ENCODE measurements around the gene CEP85.
"Not testable (repeated sequence)": the region's sequence is repeated elsewhere in the genome, so short reads cannot be mapped to it uniquely, and the experiment has no call there.

The CEP85 gene

DNA sequence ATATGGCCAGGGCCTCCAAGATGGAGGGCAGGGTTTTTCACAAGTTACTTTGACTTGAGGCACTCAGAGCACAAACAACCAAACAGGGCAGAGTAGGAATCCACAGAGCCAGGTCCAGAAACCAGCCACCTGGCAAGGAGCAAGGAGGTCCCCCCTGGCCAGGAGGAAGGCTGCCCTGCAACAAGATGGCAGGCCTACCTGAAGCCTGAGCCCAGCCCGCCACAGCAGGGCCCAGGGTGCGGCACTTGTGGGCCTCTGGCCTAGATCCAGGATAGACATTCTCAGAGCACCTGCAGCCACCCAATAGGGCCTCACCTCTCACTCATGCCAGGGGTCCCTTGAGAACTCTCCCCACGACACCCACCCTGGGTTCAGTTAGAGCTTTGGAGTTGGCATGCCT is 57.4 kb downstream of the CEP85 start:
- peaks cover 5% of the 10 kb centered on the region for H3K4me1 ChIP-seq (ENCODE audit: control insufficient read depth, insufficient read depth, low read length, poor library complexity, severe bottlenecking)
- H3K9me3 ChIP-seq (ENCODE audit: control insufficient read depth, low read length): no peaks in the 10 kb centered on the region
- H3K27ac ChIP-seq (ENCODE audit: low read depth, low read length, severe bottlenecking): no peak overlapping the region
- WGBS, 2 experiments (ENCODE audit: insufficient coverage in 2 of 2): 90 to 100% methylated on average over 3 of the region's 3 CpGs
- no peaks in the 10 kb centered on the region for H3K36me3 ChIP-seq (ENCODE audit: control insufficient read depth, insufficient read depth, low read length)
- no peak overlapping the region for H3K4me3 ChIP-seq (ENCODE audit: extremely low read depth, insufficient read depth, low read length, poor library complexity, severe bottlenecking)

DNA sequence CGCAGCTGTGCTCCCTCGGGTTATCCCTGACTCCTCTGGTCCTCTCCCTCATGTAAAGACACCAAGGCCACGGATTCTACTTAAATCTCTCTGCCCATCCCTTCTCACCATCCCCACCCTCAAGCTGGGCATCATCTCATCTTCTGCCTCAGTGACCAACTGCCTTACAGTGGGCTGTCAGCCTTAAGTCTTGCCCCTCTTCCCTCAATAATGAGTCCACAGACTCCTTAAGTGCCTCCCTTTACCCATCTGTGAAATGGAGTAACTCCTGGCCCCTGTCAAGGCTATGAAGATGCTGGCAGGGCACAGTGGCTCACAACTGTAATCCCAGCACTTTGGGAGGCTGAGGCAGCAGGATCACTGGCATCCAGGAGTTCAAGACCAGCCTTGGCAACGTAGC is 57.9 kb downstream of the CEP85 start:
- 93 to 96% methylated on average over 4 of the region's 4 CpGs for WGBS, 2 experiments (ENCODE audit: insufficient coverage in 2 of 2)

DNA sequence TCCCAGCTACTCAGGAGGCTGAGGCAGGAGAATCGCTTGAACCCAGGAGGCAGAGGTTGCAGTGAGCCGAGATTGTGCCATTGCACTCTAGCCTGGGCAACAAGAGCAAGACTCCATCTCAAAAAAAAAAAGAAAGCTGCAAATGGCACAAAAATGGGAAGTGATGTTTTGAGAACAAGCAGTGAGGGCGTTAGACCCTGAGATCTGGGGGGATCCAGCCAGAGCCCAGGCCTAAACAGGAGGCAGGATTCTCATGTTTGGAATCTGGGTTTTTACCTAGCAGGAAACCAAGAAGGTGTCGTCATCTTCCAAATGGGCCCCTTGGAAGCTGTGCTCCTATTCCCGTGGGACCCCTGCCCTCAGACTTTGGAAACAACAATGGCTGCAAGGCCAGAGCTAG is 58.7 kb downstream of the CEP85 start:
- not testable (repeated sequence) for H3K27ac ChIP-seq (ENCODE audit: low read depth, low read length, severe bottlenecking); H3K9me3 ChIP-seq (ENCODE audit: control insufficient read depth, low read length); H3K4me1 ChIP-seq (ENCODE audit: control insufficient read depth, insufficient read depth, low read length, poor library complexity, severe bottlenecking); H3K36me3 ChIP-seq (ENCODE audit: control insufficient read depth, insufficient read depth, low read length); H3K4me3 ChIP-seq (ENCODE audit: extremely low read depth, insufficient read depth, low read length, poor library complexity, severe bottlenecking)
- WGBS, 2 experiments (ENCODE audit: insufficient coverage in 2 of 2): 92 to 100% methylated on average over 3 of the region's 5 CpGs

More for the DNA sequence above, 57.9 kb downstream of the CEP85 start:
- H3K4me1 ChIP-seq (ENCODE audit: control insufficient read depth, insufficient read depth, low read length, poor library complexity, severe bottlenecking): peaks cover 5% of the 10 kb centered on the region
- H3K4me3 ChIP-seq (ENCODE audit: extremely low read depth, insufficient read depth, low read length, poor library complexity, severe bottlenecking): no peak overlapping the region
- H3K36me3 ChIP-seq (ENCODE audit: control insufficient read depth, insufficient read depth, low read length): no peaks in the 10 kb centered on the region
- no peak overlapping the region for H3K27ac ChIP-seq (ENCODE audit: low read depth, low read length, severe bottlenecking)
- H3K9me3 ChIP-seq (ENCODE audit: control insufficient read depth, low read length): no peaks in the 10 kb centered on the region

DNA sequence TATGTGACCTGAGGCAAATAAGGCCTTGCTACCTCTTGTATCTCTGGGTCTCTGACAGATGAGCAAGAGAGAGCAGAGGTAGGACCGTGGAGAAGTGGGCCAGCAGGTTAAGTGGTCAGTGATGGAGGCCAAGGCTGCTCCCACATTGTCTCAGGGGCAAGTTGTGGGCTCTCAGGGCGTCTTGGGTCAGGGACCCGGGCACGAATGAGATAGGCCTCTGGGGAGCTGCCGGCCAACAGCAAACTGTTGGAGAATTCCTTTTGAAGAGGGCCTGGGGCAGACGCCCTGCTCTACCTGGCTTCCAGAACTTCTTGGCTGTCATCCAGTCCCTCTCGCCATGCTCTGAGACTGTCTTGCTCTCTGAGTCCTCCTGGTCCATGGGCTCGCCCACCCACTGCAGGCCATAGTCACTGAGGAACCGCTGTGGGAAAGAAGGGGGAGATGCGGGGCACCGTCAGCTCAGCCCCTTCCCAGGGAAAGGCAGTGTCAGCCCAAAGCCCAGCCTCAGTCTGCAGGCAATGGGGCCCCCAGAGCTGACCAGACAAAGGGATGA is 60.0 kb downstream of the CEP85 start:
- Histone ChIP-seq H3K4me1 (ENCODE audit: control insufficient read depth, insufficient read depth, low read length, poor library complexity, severe bottlenecking) (peaks cover 12% of the 10 kb centered on the region), H3K4me3 (ENCODE audit: extremely low read depth, insufficient read depth, low read length, poor library complexity, severe bottlenecking) (no peak overlapping the region), H3K27ac (ENCODE audit: low read depth, low read length, severe bottlenecking) (no peak overlapping the region), H3K9me3 (ENCODE audit: control insufficient read depth, low read length) (no peaks in the 10 kb centered on the region), H3K36me3 (ENCODE audit: control insufficient read depth, insufficient read depth, low read length) (no peaks in the 10 kb centered on the region)
- 76 to 84% methylated on average over 10 to 11 of the region's 11 CpGs for WGBS, 2 experiments (ENCODE audit: insufficient coverage in 2 of 2)

DNA sequence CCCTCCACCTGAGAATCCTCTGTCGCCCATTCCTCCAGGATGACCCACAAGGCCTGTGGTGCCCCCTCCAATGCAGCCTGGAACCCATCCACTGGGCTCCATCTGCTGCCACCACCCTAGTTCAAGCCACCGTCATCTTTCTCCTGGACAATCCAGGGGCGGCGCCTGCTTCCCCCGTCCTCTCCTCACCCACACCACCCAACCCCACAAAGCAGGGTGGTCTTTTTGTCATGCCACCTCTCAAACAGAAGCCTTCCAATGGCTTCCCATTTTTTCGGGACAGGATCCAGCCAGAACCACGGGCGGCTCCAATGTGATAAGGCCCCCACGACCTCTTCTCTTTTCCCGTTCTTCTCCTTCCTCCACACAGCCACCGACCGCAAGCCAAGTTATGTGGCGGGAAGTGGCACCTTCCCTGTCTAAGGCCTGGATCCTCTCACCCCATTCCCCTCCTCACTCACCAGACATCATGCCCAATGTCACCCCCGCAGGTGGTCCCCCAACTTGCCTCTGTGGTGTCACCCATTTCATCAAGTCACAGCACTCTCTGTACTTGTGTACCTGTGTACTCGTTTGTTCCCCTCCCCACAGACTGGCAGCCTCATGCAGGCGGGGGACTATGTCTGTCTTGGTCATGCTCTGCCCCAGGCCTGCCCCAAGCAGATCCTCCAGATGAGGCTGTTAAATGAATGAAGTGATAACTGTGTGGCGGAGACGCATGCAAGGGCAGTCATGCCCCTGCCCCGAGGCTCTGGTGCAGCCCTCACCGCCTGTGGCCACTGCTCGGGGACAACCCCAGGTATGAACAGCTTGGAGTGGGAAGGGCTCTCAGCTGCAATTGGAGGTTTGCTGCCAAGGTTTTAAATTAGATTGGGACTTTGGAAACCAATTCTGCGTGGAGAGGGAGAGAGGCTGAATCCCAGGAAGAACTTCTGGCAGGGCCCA is 61.5 kb downstream of the CEP85 start:
- Histone ChIP-seq H3K27ac (ENCODE audit: low read depth, low read length, severe bottlenecking) (no peak overlapping the region), H3K4me1 (ENCODE audit: control insufficient read depth, insufficient read depth, low read length, poor library complexity, severe bottlenecking) (peaks cover 8% of the 10 kb centered on the region), H3K9me3 (ENCODE audit: control insufficient read depth, low read length) (no peaks in the 10 kb centered on the region), H3K36me3 (ENCODE audit: control insufficient read depth, insufficient read depth, low read length) (no peaks in the 10 kb centered on the region), H3K4me3 (ENCODE audit: extremely low read depth, insufficient read depth, low read length, poor library complexity, severe bottlenecking) (no peak overlapping the region)
- 90 to 95% methylated on average over 17 to 19 of the region's 22 CpGs for WGBS, 2 experiments (ENCODE audit: insufficient coverage in 2 of 2)

DNA sequence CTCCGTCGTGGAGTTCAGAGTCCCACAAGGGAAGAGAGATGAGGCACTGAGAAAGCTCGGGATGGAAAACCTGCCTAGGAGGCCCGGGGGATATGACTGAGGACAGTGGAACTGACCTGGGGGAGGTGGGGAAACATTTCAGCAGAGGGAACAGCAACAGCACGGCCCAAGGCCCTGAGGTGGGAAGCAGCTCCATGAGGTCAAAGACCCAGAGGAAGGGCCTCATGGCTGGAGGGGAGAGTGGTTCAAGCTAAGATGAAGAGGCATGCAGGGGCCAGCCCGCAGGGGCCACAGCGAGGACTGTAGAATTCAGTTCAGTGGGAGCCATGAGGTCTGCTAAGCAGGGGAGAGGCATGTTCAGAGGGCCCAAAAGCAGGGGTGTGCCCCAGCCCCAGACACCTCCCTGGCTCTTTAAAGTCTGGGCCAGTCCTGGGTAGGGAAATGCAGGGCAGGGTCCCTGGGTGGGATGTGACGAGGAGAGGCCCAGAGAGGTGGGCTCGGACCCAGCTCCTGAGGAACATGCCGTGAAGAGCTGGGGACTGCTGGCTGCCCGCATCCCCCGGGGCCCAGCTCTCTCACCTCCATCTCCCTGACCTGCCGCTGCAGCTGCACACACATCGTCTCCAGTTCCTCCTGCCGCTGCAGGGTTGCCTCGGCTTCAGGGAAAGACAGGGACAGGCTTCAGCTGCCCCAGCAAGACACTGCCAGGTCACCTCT is 62.5 kb downstream of the CEP85 start:
- Histone ChIP-seq H3K4me3 (ENCODE audit: extremely low read depth, insufficient read depth, low read length, poor library complexity, severe bottlenecking) (no peak overlapping the region), H3K36me3 (ENCODE audit: control insufficient read depth, insufficient read depth, low read length) (no peaks in the 10 kb centered on the region), H3K27ac (ENCODE audit: low read depth, low read length, severe bottlenecking) (no peak overlapping the region), H3K4me1 (ENCODE audit: control insufficient read depth, insufficient read depth, low read length, poor library complexity, severe bottlenecking) (peaks cover 7% of the 10 kb centered on the region), H3K9me3 (ENCODE audit: control insufficient read depth, low read length) (no peaks in the 10 kb centered on the region)
- WGBS, 2 experiments (ENCODE audit: insufficient coverage in 2 of 2): 89 to 92% methylated on average over 13 to 16 of the region's 16 CpGs

DNA sequence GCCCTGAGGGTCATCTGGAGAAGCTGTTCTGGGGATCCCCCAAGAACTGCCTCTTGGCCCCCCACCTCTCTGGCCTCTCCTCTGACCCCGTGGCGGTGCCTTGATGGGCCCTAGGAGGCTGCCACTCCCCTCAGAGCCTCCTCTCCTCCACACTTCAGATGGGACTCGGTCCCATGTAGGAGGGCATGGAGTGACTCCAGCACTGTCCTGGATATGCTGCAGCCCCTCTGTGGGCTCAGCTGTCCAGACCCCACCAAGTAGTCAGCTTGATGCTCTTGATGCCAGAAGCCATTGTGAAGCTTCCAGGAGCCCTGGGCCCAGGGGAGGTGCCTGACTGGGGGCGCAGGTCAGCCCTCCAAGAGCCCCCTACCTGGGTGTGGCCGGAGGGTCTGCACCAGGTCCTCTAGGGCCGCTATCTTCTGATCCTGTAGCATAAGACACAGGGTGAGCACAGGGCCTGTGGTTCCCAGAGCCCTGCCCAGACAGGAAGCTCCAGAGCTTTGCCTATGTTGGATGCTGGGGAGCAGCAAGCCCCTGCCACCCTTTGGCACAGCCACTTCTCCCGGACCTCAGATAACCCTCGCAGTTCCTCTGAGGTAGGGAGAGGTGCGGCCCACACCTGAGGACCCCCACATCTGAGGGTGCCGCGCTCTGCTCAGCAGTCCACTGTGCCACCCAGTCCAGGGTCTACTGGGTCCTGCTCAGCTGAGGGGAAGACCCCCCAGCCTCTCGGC is 63.2 kb downstream of the CEP85 start:
- no peaks in the 10 kb centered on the region for H3K9me3 ChIP-seq (ENCODE audit: control insufficient read depth, low read length)
- H3K4me3 ChIP-seq (ENCODE audit: extremely low read depth, insufficient read depth, low read length, poor library complexity, severe bottlenecking): no peak overlapping the region
- 95 to 97% methylated on average over 8 to 9 of the region's 12 CpGs for WGBS, 2 experiments (ENCODE audit: insufficient coverage in 2 of 2)
- no peak overlapping the region for H3K27ac ChIP-seq (ENCODE audit: low read depth, low read length, severe bottlenecking)
- H3K36me3 ChIP-seq (ENCODE audit: control insufficient read depth, insufficient read depth, low read length): no peaks in the 10 kb centered on the region
- peaks cover 7% of the 10 kb centered on the region for H3K4me1 ChIP-seq (ENCODE audit: control insufficient read depth, insufficient read depth, low read length, poor library complexity, severe bottlenecking)

DNA sequence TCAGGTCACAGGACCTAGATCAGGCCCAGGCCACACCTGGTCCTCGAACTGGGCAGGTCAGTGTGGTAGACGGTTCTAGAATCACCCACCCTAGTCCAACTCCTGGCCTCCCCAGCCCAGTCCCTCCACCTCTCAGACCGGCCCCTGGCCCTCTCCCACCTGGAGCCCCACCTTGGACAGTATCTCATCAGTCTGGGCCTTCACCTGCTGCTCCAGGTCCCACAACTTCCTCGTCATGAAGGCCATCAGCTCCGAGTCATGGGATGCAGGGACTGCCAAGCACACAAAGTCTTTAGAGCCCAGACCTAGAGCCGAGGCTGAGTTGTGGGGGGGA is 63.8 kb downstream of the CEP85 start:
- peaks cover 7% of the 10 kb centered on the region for H3K4me1 ChIP-seq (ENCODE audit: control insufficient read depth, insufficient read depth, low read length, poor library complexity, severe bottlenecking)
- no peaks in the 10 kb centered on the region for H3K36me3 ChIP-seq (ENCODE audit: control insufficient read depth, insufficient read depth, low read length)
- 67 to 76% methylated on average over 3 to 5 of the region's 6 CpGs for WGBS, 2 experiments (ENCODE audit: insufficient coverage in 2 of 2)
- H3K4me3 ChIP-seq (ENCODE audit: extremely low read depth, insufficient read depth, low read length, poor library complexity, severe bottlenecking): no peak overlapping the region
- H3K27ac ChIP-seq (ENCODE audit: low read depth, low read length, severe bottlenecking): no peak overlapping the region
- no peaks in the 10 kb centered on the region for H3K9me3 ChIP-seq (ENCODE audit: control insufficient read depth, low read length)

DNA sequence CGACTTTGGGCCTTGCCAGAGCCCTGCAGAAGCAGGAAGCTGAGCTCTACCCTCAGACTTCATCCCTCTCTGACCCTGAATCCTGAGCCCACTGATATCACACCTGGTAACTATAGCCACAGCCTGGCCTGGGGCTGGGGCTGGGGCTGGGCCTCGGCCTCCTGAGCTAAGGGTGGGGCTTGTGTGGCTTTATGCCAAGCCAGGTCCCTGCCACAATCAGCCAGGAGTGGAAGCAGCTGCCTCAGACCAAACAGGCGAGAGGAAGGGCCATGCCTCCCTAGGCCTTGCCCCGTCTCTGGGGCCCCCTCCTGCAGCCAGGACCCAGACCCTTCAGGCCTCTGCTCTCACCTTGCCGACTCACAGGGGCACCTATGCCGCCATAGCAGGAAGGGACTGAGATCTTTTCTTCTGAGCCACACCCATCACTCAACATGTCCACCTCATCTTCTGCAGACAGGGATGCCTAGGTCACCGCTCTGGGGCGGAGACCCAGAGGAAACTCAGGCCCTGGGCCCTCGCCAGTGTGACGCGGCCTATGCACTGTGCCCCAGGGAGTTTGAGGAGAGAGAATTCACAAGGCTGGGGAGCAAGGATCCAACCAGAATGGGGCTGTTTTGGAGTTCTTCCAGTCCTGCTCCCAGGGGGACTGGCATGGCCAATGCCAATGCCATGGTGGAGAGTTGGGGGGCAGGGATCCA is 66.7 kb downstream of the CEP85 start:
- H3K4me3 ChIP-seq (ENCODE audit: extremely low read depth, insufficient read depth, low read length, poor library complexity, severe bottlenecking): no peak overlapping the region
- H3K9me3 ChIP-seq (ENCODE audit: control insufficient read depth, low read length): no peaks in the 10 kb centered on the region
- H3K36me3 ChIP-seq (ENCODE audit: control insufficient read depth, insufficient read depth, low read length): no peaks in the 10 kb centered on the region
- 89 to 95% methylated on average over 8 to 10 of the region's 11 CpGs for WGBS, 2 experiments (ENCODE audit: insufficient coverage in 2 of 2)
- H3K27ac ChIP-seq (ENCODE audit: low read depth, low read length, severe bottlenecking): no peak overlapping the region
- H3K4me1 ChIP-seq (ENCODE audit: control insufficient read depth, insufficient read depth, low read length, poor library complexity, severe bottlenecking): peaks cover 9% of the 10 kb centered on the region
